Islet precursor cell (in vitro differentiated cells): ENCODE data around the gene GNG14.
"Not testable (repeated sequence)": the region's sequence is repeated elsewhere in the genome, so short reads cannot be mapped to it uniquely, and the experiment has no call there.

Source experiments
- DNase-seq: peaks from one replicate; pipeline ENCODE4 v3.0.0-alpha.2; 2018

GNG14 gene

GRCh38 chr19:12697425-12697824 is 9.6 kb downstream of the GNG14 start:
- DNase-seq = not testable (repeated sequence)

- DNase-seq = no peak
Observed at GRCh38 chr19:12698138-12698537, 10.3 kb downstream of the GNG14 start.

- no peak for DNase-seq
Observed at GRCh38 chr19:12701596-12702282, 13.9 kb downstream of the GNG14 start.

GRCh38 chr19:12703046-12703445 is 15.2 kb downstream of the GNG14 start:
- DNase-seq = peak; percentile 84

- no peak for DNase-seq
Observed at GRCh38 chr19:12705169-12705568, 17.4 kb downstream of the GNG14 start.

GRCh38 chr19:12705654-12706331 is 18.0 kb downstream of the GNG14 start:
- DNase-seq = no peak

- DNase-seq = no peak
Observed at GRCh38 chr19:12706332-12706718, 18.5 kb downstream of the GNG14 start.

GRCh38 chr19:12708641-12709040 is 20.8 kb downstream of the GNG14 start:
- DNase-seq = no peak

GRCh38 chr19:12711187-12711586 is 23.4 kb downstream of the GNG14 start:
- DNase-seq = no peak

- not testable (repeated sequence) for DNase-seq
Observed at GRCh38 chr19:12712077-12712476, 24.3 kb downstream of the GNG14 start.

- not testable (repeated sequence) for DNase-seq
Observed at GRCh38 chr19:12713304-12713703, 25.5 kb downstream of the GNG14 start.

- DNase-seq = no peak
Observed at GRCh38 chr19:12715102-12715501, 27.3 kb downstream of the GNG14 start.

- DNase-seq = no peak
Observed at GRCh38 chr19:12715929-12716328, 28.1 kb downstream of the GNG14 start.

GRCh38 chr19:12720296-12720695 is 32.5 kb downstream of the GNG14 start:
- no peak for DNase-seq

- DNase-seq = no peak
Observed at GRCh38 chr19:12720851-12721655, 33.3 kb downstream of the GNG14 start.

- DNase-seq = peak; percentile 86
Observed at GRCh38 chr19:12721656-12722565, 34.1 kb downstream of the GNG14 start.

- DNase-seq = peak; percentile 98
Observed at GRCh38 chr19:12722566-12723380, 35.0 kb downstream of the GNG14 start.

- DNase-seq = no peak
Observed at GRCh38 chr19:12723381-12723640, 35.5 kb downstream of the GNG14 start.

GRCh38 chr19:12723641-12724426 is 36.0 kb downstream of the GNG14 start, which contains the start of gene TNPO2:
TNPO2 (minus strand) TSS chr19:12723932; CDS start chr19:12720977, 2,955 bp downstream.
- DNase-seq = peak; percentile 85

GRCh38 chr19:12725612-12726011 is 37.8 kb downstream of the GNG14 start:
- not testable (repeated sequence) for DNase-seq

GRCh38 chr19:12726988-12727316 is 39.2 kb downstream of the GNG14 start:
- no peak for DNase-seq
